OCI-LY1 (cell line): ENCODE data around the gene CLP1.

Experiments
- H2AFZ ChIP-seq: fragments of 200-600 bp; sonication (generic), shearing (Covaris generic); 2 replicates; pipeline ENCODE4 v1.6.0; 2014; ENCODE audit warnings: antibody characterized with exemption, mild to moderate bottlenecking, low read length
- H3F3A ChIP-seq: fragments of 200-600 bp; sonication (generic), shearing (Covaris generic); 2 replicates; pipeline ENCODE4 v1.6.0; 2014; ENCODE audit warnings: mild to moderate bottlenecking, antibody characterized with exemption, low read length, moderate library complexity; ENCODE audit not compliant: insufficient read depth
- H3K27ac ChIP-seq: fragments of 200-600 bp; sonication (generic); 2 replicates; pipeline ENCODE4 v1.5.1; 2014; ENCODE audit warnings: low read length, mixed run types, mild to moderate bottlenecking, low read depth; ENCODE audit not compliant: poor library complexity, severe bottlenecking
- H3K27me3 ChIP-seq: fragments of 200-600 bp; sonication (generic); 2 replicates; pipeline ENCODE4 v1.6.0; 2014; ENCODE audit warnings: antibody characterized with exemption, mild to moderate bottlenecking, low read length, moderate library complexity; ENCODE audit not compliant: insufficient read depth
- H3K36me3 ChIP-seq: fragments of 200-600 bp; sonication (generic); 2 replicates; pipeline ENCODE4 v1.6.1; 2014; ENCODE audit warnings: mild to moderate bottlenecking, antibody characterized with exemption, low read length, moderate library complexity, mixed read lengths; ENCODE audit not compliant: insufficient read depth
- H3K4me1 ChIP-seq: fragments of 200-600 bp; sonication (generic); 2 replicates; pipeline ENCODE4 v1.5.1; 2014; ENCODE audit warnings: mild to moderate bottlenecking, low read length, moderate library complexity; ENCODE audit not compliant: insufficient read depth, severe bottlenecking
- H3K4me2 ChIP-seq: fragments of 200-600 bp; sonication (generic), shearing (Covaris generic); 2 replicates; pipeline ENCODE4 v1.6.1; 2014; ENCODE audit warnings: low read length
- H3K4me3 ChIP-seq: fragments of 200-600 bp; sonication (generic); 2 replicates; pipeline ENCODE4 v1.5.1; 2014; ENCODE audit warnings: low read length, low read depth, mild to moderate bottlenecking, mixed read lengths; ENCODE audit not compliant: poor library complexity, severe bottlenecking
- H3K79me2 ChIP-seq: fragments of 200-600 bp; shearing (Covaris generic); 2 replicates; pipeline ENCODE4 v1.6.1; 2016; ENCODE audit warnings: mixed run types, low read length, mixed read lengths; ENCODE audit not compliant: insufficient read depth
- H3K9ac ChIP-seq: fragments of 200-600 bp; sonication (generic), shearing (Covaris generic); 2 replicates; pipeline ENCODE4 v1.6.1; 2014; ENCODE audit warnings: mild to moderate bottlenecking, low read length, mixed read lengths
- H3K9me2 ChIP-seq: fragments of 200-600 bp; sonication (generic), shearing (Covaris generic); 2 replicates; pipeline ENCODE4 v1.6.1; 2014; ENCODE audit warnings: low read depth, mild to moderate bottlenecking, low read length, mixed read lengths
- H3K9me3 ChIP-seq: fragments of 200-600 bp; shearing (Covaris generic); 2 replicates; pipeline ENCODE4 v1.6.1; 2014; ENCODE audit warnings: low read length, mixed read lengths
- H4K20me1 ChIP-seq: fragments of 200-600 bp; sonication (generic), shearing (Covaris generic); 2 replicates; pipeline ENCODE4 v1.6.0; 2016; ENCODE audit warnings: mild to moderate bottlenecking, low read length; ENCODE audit not compliant: insufficient read depth
- CTCF ChIP-seq: fragments of 200-600 bp; sonication (generic), shearing (Covaris generic); IDR thresholded peaks from 2 replicates; pipeline ENCODE4 v1.5.1; 2017; ENCODE audit warnings: mild to moderate bottlenecking, antibody characterized with exemption, low read length, moderate library complexity, mixed read lengths
- EZH2 ChIP-seq: fragments of 200-600 bp; sonication (generic), shearing (Covaris generic); IDR thresholded peaks from 2 replicates; pipeline ENCODE4 v1.8.0; 2017; ENCODE audit warnings: borderline replicate concordance, mixed run types, mild to moderate bottlenecking, antibody characterized with exemption, low read length, moderate library complexity, mixed read lengths

CLP1 gene

GRCh38 chr11:57624864-57625263, 32.7 kb upstream of the CLP1 start:
- Histone ChIP-seq H3K9me3 (0 out of 2 replicates have a peak, but pooled peaks cover under 1% of the 10 kb centered on the region), H3K27ac (no peak overlapping the region), H4K20me1 (no peaks in the 10 kb centered on the region), H3F3A (no peaks in the 10 kb centered on the region), H3K4me2 (no peak overlapping the region), H3K4me1 (no peaks in the 10 kb centered on the region), H2AFZ (no peak overlapping the region), H3K27me3 (no peaks in the 10 kb centered on the region), H3K9ac (no peak overlapping the region), H3K79me2 (no peaks in the 10 kb centered on the region), H3K4me3 (no peak overlapping the region), H3K9me2 (no peaks in the 10 kb centered on the region), H3K36me3 (no peaks in the 10 kb centered on the region; the same call in 1 of the 2 replicates)
- TF ChIP-seq CTCF (no peak), EZH2 (no peak)

GRCh38 chr11:57626895-57627294, 30.7 kb upstream of the CLP1 start:
- Histone ChIP-seq H3K9me2 (no peaks in the 10 kb centered on the region), H3F3A (no peaks in the 10 kb centered on the region), H3K9ac (no peak overlapping the region), H4K20me1 (no peaks in the 10 kb centered on the region), H2AFZ (no peak overlapping the region), H3K27ac (no peak overlapping the region), H3K4me3 (no peak overlapping the region), H3K36me3 (no peaks in the 10 kb centered on the region), H3K4me1 (no peaks in the 10 kb centered on the region), H3K4me2 (no peak overlapping the region), H3K9me3 (no peaks in the 10 kb centered on the region), H3K27me3 (no peaks in the 10 kb centered on the region), H3K79me2 (no peaks in the 10 kb centered on the region)
- no peak for TF ChIP-seq CTCF
- TF ChIP-seq EZH2 = no peak

GRCh38 chr11:57630171-57630570, 27.4 kb upstream of the CLP1 start:
- Histone ChIP-seq H3K4me3 (no peak overlapping the region), H3K4me2 (no peak overlapping the region), H3K4me1 (no peaks in the 10 kb centered on the region), H3K9me2 (no peaks in the 10 kb centered on the region), H3K27me3 (no peaks in the 10 kb centered on the region), H3K79me2 (no peaks in the 10 kb centered on the region), H4K20me1 (no peaks in the 10 kb centered on the region), H3K9ac (no peak overlapping the region), H3K36me3 (no peaks in the 10 kb centered on the region), H2AFZ (no peak overlapping the region), H3K9me3 (no peaks in the 10 kb centered on the region), H3K27ac (no peak overlapping the region), H3F3A (no peaks in the 10 kb centered on the region)
- TF ChIP-seq CTCF (no peak), EZH2 (no peak)
